Dendritic cell treated with granulocyte-macrophage colony-stimulating factor and Interleukin-4, amounts not matched to agents 40 ng/mL and 50 ng/mL, for 4 days (primary cell): ENCODE measurements around the gene KLHL11.

Experiments
- H3K27ac Mint-ChIP-seq: one replicate; pipeline ENCODE4 v1.8.0; 2022; ENCODE audit warnings: mild to moderate bottlenecking, mixed read lengths
- H3K27me3 Mint-ChIP-seq: one replicate; pipeline ENCODE4 v1.8.0; 2022; ENCODE audit warnings: mild to moderate bottlenecking, mixed read lengths
- H3K36me3 Mint-ChIP-seq: one replicate; pipeline ENCODE4 v1.8.0; 2022; ENCODE audit warnings: low read depth, mixed read lengths
- H3K4me1 Mint-ChIP-seq: one replicate; pipeline ENCODE4 v1.8.0; 2022; ENCODE audit warnings: low read depth, mixed read lengths
- H3K4me3 Mint-ChIP-seq: one replicate; pipeline ENCODE4 v1.8.0; 2022; ENCODE audit warnings: mild to moderate bottlenecking, moderate library complexity, mixed read lengths
- H3K9me3 Mint-ChIP-seq: one replicate; pipeline ENCODE4 v1.8.0; 2022; ENCODE audit warnings: mixed read lengths
- intact Hi-C: fragments of 100-400 bp; cut with micrococcal nuclease; formaldehyde crosslinking; loops from one replicate; pipeline ENCODE4 v1.15.0; 2022

The KLHL11 gene

DNA sequence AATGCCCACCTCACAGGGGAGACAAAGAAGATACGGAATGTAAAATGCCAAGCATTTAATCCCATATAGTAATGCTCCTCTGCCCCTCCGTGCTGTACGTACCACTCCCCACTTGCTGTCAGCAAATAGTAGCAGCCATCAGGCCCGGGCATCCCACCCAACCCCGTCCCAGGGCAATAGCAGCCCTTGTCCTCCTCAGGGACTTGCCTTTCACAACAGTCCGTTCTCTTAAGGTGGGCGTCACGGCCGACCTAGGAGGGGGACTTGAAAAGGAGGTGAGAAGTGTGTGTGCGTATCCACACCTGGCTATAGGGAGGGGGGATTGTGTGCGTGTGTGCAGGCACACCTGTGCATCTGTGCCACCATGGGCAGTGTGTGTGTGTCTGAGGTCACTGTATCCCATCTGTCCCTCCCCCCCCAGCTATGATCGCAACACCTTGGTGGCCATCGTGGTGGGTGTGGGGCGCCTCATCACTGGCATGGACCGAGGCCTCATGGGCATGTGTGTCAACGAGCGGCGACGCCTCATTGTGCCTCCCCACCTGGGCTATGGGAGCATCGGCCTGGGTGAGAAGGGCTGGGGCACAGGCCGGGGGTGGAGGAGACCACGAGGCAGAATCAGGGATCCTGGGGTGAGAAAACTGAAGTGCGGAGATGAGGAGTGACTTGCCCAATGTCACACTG lies 48.4 kb downstream of the KLHL11 start:
- intact Hi-C loops, result no loop called here
- Mint-ChIP-seq H3K9me3 (no peaks in the 10 kb centered on the region), H3K27ac (no peak overlapping the region), H3K27me3 (peaks cover 45% of the 10 kb centered on the region), H3K4me3 (no peak overlapping the region), H3K36me3 (no peaks in the 10 kb centered on the region), H3K4me1 (peaks cover 11% of the 10 kb centered on the region)

DNA sequence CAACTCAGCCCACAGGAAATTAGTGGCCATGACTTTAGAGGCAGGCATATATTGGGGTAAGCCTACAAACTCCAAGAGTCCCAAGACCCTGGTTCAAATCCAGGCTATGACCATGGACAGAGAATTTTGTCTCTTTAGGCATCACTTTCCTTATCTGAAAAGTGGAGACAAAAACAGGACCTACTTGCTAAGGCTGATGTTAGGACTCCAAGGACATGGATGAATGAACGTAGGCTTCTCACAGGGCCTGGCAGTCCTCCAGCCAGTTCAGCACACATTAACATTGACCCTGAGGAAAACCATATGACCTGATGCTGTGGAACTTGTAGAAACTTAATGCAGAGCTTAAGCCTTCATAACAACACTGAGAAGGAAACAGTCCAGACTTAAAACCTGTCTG lies 51.0 kb downstream of the KLHL11 start:
- Mint-ChIP-seq H3K9me3 (no peaks in the 10 kb centered on the region), H3K4me3 (no peak overlapping the region), H3K27me3 (peaks cover 59% of the 10 kb centered on the region), H3K36me3 (no peaks in the 10 kb centered on the region), H3K27ac (no peak overlapping the region), H3K4me1 (peaks cover 23% of the 10 kb centered on the region)
- intact Hi-C loops, result no loop called here

DNA sequence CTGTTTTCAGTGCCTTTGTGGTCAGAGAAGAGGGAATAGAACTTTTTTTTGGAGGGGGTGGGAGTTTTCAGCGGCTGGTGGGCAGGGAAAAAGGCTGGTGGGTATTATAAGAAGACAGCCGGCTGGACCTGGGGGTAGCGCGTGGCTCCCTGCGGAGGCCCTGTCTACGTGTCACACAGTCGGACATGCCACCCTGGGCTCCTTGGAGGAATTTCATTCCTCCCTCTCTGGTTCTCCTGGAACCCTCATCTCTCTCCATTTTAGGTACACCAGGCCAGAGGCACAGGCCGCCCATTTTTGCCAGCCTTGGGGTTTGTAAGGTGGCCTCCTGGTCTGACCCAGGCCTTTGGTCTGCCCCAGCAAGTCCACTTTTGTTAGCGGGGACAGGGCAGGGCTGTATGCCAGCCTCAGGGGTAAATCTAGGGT lies 51.5 kb downstream of the KLHL11 start:
- Mint-ChIP-seq H3K9me3 (no peaks in the 10 kb centered on the region), H3K36me3 (no peaks in the 10 kb centered on the region), H3K27me3 (peaks cover 64% of the 10 kb centered on the region), H3K27ac (no peak overlapping the region), H3K4me3 (no peak overlapping the region), H3K4me1 (peaks cover 23% of the 10 kb centered on the region)
- intact Hi-C loops, result no loop called here

DNA sequence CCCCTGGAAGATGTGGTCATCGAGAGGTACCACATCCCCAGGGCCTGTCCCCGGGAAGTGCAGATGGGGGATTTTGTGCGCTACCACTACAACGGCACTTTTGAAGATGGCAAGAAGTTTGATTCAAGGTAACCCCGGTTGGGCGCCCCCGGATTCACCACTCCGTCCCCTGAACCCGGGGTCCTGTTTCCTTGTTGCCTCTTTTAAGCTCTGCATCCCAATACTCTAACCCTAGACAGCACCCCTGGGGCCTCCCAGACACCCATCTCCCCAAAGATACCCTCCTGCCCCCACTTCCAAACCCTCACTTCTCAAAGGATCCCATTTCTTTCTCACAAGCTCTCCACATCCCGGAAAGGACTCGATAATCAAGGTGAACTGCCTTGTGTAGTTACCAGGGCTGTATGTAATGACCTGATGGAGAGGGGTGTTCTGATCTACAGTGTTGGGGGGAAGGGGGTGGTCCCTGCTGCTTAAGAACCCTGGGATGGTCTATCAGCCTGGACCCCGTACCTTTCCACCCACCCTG lies 52.0 kb downstream of the KLHL11 start:
- intact Hi-C loops, result no loop called here

DNA sequence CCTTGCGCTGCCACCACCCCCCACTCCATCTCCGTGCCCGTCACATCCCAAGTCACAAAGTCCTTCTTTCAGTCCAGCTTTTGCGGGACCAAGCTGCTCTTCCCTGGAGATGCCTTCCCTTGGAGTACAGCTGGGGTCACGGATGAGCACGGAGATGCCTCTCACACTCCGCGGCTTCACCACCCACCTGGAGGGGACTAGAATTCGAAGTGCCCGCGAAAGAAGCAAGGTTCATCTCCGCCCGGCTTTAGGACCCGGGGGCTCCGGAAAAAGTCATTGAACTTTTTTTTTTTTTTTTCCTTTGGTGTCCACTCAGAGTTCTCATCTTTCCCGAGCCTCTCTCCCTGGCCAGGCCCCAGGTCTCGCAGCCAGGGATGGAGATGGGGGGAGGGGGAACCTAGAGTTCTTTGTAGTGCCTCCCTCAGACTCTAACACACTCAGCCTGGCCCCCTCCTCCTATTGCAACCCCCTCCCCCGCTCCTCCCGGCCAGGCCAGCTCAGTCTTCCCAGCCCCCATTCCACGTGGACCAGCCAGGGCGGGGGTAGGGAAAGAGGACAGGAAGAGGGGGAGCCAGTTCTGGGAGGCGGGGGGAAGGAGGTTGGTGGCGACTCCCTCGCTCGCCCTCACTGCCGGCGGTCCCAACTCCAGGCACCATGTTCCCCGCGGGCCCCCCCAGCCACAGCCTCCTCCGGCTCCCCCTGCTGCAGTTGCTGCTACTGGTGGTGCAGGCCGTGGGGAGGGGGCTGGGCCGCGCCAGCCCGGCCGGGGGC lies 52.7 kb downstream of the KLHL11 start, which contains the start of gene FKBP10:
Gene FKBP10 (plus strand): TSS at position 624 of the 771 bp plus-strand sequence. CDS start 31 bp downstream, at position 655.
- H3K27me3 Mint-ChIP-seq, result peaks cover 68% of the 10 kb centered on the region
- H3K27ac Mint-ChIP-seq, result no peak within 1 kb of the TSS
- peak within 1 kb of the TSS; percentile 76 for H3K4me3 Mint-ChIP-seq
- H3K36me3 Mint-ChIP-seq, result no peaks in the 10 kb centered on the region
- intact Hi-C loops, result no loop called here
- H3K9me3 Mint-ChIP-seq, result no peaks in the 10 kb centered on the region
- peaks cover 23% of the 10 kb centered on the region for H3K4me1 Mint-ChIP-seq

More for the DNA sequence above, 52.0 kb downstream of the KLHL11 start:
- Mint-ChIP-seq H3K4me1 (peaks cover 23% of the 10 kb centered on the region), H3K27ac (no peak overlapping the region), H3K9me3 (no peaks in the 10 kb centered on the region), H3K4me3 (no peak overlapping the region), H3K27me3 (peaks cover 65% of the 10 kb centered on the region), H3K36me3 (no peaks in the 10 kb centered on the region)

DNA sequence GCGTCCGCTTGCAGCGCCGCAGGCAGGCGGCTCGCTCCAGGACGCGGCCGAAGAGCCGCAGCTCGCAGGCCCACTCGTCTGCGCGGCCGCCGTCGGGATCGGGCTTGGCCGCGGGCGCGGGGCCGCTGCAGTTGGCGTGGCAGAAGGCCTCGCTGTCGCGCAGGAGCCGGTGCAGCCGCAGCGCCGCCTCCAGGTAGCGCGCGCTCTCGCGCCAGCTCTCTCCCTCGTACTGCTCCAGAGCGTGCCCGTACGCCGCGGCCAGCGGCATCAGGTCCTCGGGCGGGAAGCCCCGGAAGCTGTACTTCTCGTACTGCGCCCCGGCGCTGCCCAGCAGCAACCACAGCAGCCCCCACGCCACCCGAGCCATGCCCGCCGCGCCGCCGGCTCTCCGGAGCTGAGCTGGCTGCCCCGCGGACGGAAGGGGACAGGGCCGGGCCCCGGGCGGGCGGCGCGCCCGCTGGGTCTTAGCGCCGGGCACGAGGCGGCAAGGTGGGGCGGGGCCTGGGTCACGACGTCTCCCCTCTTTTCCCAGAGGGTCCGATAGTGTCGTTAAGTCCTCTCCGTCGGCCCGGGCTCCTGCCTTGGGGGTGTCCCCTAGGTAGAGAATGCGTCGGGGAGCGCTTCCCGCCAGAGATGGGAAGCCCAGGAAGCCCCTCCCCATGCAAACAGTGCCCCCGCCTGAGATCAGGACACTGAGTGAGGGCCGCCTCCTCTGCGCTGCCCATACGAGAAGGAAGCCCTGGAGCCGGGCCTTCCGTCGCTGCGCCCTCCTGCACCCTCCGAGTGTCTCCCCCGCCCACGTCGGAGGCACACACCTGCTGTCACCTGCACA lies 53.5 kb downstream of the KLHL11 start, which contains the start of gene P3H4:
Gene P3H4 (minus strand): TSS at position 401 of the 832 bp plus-strand sequence. CDS start 34 bp downstream, at position 367.
- H3K36me3 Mint-ChIP-seq, result no peaks in the 10 kb centered on the region
- H3K27ac Mint-ChIP-seq, result peak within 1 kb of the TSS; percentile 41
- peaks cover 23% of the 10 kb centered on the region for H3K4me1 Mint-ChIP-seq
- no peaks in the 10 kb centered on the region for H3K9me3 Mint-ChIP-seq
- H3K4me3 Mint-ChIP-seq, result peak within 1 kb of the TSS; percentile 76
- intact Hi-C loops, result no loop called here
- peaks cover 70% of the 10 kb centered on the region for H3K27me3 Mint-ChIP-seq

DNA sequence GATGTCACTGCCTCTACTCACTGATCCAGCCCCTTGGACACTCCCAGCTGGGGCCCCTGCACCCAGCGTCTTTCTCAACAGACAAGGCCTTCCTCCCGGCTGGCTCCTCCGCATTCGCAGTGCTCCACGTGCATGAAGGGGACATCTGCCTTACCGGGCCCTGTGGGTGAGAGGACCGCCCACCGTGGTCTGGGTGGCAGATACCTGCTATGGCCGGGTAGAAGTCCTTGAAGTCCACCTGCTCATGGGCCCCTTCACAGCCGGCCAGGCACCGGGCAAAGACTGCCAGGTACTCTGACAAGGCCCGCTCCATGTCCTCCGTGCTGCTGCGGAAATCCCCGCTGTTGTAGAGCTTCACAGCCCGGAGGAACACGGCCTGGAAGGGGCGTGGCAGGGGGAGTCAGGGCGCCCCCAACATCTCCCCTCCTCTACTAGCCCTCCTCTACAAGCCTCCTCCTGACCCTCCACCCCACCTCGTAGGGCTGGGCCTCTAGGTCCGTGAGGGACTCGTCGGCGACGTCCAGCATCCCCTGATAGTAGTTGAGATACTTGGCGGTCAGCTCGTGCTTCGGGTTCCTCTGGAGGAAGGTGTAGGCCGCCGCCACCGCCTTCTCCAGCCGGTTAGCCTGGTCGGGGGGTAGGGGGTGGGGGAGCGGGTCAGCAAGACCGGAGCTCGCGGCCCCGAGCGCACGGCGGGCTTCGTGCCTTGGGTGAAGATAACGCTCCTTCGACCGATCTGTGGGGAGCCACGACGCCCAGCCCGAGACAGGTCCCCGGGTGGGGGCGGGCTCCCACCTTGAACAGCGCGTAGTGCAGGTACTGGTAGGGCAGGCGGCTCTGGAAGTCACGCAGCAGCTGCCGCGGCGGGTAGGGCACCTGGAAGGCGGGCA lies 54.3 kb downstream of the KLHL11 start:
- intact Hi-C loops, result no loop called here
- peaks cover 23% of the 10 kb centered on the region for H3K4me1 Mint-ChIP-seq
- no peaks in the 10 kb centered on the region for H3K36me3 Mint-ChIP-seq
- peak overlapping the region; percentile 76 for H3K4me3 Mint-ChIP-seq
- peak overlapping the region; percentile 41 for H3K27ac Mint-ChIP-seq
- no peaks in the 10 kb centered on the region for H3K9me3 Mint-ChIP-seq
- peaks cover 76% of the 10 kb centered on the region for H3K27me3 Mint-ChIP-seq

DNA sequence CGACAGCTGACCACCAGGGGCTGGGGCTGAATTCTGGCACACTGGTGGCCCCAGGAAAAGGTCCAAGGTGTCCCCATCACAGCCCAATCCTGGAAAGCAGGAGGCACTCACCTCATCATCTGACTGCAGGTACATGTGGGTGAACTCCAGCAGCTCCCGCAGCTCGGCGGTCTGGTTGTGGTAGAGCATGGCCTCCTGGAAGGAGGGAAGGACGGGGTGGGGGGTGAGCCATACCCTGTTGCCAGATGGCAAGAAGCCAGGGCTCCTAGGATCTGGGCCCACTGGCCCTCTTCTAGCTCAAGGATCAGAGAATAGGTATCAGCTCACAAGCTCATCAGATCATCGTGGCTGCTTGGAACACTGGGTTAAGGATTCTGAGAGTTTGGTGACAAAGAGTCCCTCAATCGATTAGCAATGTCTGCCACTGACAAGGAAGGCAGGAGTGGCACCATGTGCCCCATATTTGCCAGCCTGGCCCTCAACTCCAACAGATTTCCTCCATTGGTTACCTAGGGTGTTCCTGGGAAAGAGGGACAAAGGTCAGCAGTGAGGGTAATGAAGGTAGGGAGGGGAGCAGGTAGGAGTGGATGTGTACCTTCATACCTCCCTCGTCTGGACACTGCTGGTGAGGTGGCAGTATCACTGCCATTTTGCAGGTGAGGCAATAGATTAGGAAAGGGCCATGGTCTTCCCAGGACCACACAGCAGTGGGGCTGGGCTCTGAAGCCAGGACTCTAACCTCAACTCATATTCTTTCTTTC lies 58.4 kb downstream of the KLHL11 start:
- H3K27ac Mint-ChIP-seq, result no peak overlapping the region
- H3K36me3 Mint-ChIP-seq, result no peaks in the 10 kb centered on the region
- intact Hi-C loops, result no loop called here
- no peak overlapping the region for H3K4me3 Mint-ChIP-seq
- H3K9me3 Mint-ChIP-seq, result no peaks in the 10 kb centered on the region
- H3K27me3 Mint-ChIP-seq, result peaks cover 53% of the 10 kb centered on the region
- H3K4me1 Mint-ChIP-seq, result peaks cover 29% of the 10 kb centered on the region
